VCaP (cell line): ENCODE measurements around the gene KLRC2.
"Not testable (repeated sequence)": the region's sequence is repeated elsewhere in the genome, so short reads cannot be mapped to it uniquely, and the experiment has no call there.

Experiments
- H3K27ac ChIP-seq: fragments of 450-650 bp; 2 replicates; pipeline ENCODE4 v1.5.1; 2017
- TF ChIP-seq, protein P1 (sequence below): fragments of 450-650 bp; conservative IDR thresholded peaks from 2 replicates; pipeline ENCODE4 v1.5.1; 2017; ENCODE audit warnings: mild to moderate bottlenecking, moderate library complexity

Gene KLRC2

DNA sequence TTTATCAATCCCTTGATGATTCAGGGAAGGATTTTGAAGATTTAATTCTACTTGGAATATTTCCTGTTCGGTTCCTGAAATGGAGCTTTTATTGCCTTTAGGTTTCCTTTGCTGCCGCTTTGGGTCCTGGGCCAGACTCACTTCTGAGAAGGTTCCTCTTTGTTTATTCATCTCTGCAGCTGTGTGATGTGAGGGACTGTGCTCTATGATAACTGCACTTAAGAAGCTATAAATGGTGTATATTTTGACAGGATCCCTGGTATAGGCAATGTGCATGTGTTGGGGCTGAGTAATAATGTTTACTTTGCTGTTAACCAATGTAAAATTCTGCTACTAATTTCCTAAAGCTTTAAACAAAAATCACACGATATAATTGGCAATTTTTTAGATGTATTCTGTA lies at the start of gene KLRC2:
Gene KLRC2 (minus strand): TSS at position 195 of the 400 bp plus-strand sequence. CDS start 24 bp downstream, at position 171.
- peak within 1 kb of the TSS; percentile 73 for H3K27ac ChIP-seq

DNA sequence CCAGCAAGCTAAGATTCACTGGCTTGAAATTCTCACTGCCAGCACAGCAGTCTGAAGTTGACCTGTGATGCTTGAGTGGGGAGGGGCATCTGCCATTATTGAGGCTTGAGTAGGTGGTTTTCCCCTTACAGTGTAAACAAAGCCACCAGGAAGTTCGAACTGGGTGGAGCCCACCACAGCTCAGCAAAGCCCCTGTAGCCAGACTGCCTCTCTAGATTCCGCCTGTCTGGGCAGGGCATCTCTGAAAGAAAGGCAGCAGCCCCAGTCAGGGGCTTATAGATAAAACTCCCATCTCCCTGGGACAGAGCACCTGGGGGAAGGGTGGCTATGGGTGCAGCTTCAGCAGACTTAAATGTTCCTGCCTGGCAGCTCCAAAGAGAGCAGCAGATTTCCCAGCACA lies 46.1 kb upstream of the KLRC2 start:
- not testable (repeated sequence) for H3K27ac ChIP-seq

DNA sequence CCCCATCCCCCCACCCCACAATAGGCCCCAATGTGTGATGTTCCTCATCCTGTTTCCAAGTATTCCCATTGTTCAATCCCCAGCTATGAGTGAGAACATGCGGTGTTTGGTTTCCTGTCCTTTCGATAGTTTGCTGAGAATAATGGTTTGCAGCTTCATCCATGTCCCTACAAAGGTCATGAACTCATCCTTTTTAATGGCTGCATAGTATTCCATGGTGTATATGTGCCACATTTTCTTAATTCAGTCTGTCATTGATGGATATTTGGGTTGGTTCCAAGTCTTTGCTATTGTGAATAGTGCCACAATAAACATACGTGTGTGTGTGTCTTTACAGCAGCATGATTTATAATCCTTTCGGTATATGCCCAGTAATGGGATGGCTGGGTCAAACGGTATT lies 37.0 kb upstream of the KLRC2 start:
- H3K27ac ChIP-seq, result not testable (repeated sequence)

DNA sequence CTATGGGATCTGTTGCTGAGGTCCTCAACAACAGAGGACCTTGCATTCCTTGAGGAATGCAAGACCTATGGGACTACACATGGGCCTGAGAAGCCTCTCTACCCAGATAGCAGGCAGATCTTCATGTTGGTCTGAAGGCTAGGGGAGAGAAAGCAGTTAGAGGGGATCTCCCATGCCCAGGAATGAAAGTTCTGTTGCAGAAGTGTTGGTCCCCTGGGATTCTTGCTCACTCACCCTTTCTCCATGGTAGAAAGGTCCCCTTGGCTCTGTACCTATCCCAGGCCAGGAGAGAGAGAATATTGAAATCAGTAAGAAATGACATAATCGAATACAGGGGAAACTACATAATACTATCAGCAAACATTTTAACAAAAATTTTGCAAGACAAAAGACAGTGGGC lies 33.9 kb upstream of the KLRC2 start:
- no peak overlapping the region for H3K27ac ChIP-seq
- TF ChIP-seq, protein P1, sequence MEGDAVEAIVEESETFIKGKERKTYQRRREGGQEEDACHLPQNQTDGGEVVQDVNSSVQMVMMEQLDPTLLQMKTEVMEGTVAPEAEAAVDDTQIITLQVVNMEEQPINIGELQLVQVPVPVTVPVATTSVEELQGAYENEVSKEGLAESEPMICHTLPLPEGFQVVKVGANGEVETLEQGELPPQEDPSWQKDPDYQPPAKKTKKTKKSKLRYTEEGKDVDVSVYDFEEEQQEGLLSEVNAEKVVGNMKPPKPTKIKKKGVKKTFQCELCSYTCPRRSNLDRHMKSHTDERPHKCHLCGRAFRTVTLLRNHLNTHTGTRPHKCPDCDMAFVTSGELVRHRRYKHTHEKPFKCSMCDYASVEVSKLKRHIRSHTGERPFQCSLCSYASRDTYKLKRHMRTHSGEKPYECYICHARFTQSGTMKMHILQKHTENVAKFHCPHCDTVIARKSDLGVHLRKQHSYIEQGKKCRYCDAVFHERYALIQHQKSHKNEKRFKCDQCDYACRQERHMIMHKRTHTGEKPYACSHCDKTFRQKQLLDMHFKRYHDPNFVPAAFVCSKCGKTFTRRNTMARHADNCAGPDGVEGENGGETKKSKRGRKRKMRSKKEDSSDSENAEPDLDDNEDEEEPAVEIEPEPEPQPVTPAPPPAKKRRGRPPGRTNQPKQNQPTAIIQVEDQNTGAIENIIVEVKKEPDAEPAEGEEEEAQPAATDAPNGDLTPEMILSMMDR, result no peak

DNA sequence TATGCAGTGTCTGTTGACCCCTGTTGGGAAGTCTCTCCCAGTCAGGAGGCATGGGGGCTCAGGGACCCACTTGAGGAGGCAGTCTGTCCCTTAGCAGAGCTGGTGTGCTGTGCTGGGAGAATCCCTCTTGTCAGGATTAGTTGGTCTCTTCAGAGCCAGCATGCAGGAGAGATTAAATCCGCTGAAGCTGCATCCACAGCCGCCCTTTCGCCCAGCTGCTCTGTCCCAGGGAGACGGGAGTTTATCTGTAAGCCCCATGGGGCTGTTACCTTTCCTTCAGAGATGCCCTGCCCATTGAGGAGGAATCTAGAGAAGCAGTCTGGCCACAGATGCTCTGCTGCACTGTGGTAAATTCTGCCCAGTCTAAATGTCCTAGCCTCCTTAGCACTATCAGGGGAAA lies 30.5 kb upstream of the KLRC2 start:
- no peak overlapping the region for H3K27ac ChIP-seq
- TF ChIP-seq, protein P1, result no peak

DNA sequence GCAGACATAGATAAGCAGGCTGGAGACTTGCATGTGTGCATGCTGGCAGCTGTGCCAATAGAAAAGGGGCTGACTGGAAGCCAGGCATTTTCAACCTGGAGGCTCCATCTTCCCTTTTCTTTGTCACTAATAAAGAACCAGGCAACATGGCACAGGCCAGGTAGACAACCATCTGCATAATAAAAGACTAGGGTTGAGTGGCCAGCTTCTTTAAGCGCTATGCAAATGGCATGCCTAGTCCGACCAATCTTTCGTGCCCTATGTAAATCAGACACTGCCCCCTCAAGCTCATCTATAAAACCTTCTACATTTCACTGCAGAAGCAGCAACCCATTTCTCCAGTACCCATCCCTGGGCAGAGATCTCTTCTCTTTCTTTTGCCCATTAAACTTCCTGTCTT lies 21.9 kb upstream of the KLRC2 start:
- TF ChIP-seq, protein P1, result no peak
- H3K27ac ChIP-seq, result no peak overlapping the region

DNA sequence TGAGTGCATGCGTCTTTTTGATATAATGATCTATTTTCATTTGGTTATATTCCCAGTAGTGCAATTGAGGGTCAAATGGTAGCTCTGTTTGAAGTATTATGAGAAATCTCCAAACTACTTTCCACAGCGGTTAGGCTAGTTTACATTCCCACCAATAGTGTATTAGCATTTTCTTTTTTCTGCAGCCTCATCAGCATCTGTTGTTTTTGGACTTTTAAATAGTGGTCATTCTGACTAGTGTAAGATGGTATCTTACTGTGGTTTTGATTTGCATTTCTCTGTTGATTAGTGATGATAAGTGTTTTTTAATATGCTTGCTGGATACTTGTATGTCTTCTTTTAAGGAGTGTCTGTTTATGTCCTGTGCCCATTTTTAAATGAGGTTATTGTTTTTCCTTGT lies 21.0 kb upstream of the KLRC2 start:
- no peak overlapping the region for H3K27ac ChIP-seq
- TF ChIP-seq, protein P1, result no peak

DNA sequence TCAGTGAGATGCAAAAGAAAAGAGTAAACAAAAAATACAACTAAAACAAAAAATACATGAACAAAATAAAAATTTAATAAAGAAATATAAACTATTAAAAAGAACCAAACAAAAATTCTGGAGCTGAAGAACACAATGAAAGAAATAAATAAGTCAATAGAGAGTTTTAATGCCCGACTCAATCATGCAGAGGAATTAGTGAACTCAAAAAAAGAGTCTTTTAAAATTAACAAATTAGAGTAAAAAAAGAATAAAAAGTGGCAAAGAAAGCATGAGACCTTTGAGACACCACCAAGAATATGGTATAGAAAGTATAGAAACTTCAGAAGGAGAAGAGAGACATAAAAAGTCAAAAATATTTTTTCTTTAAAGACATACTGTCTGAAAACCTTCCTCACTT lies 20.0 kb upstream of the KLRC2 start:
- no peak overlapping the region for H3K27ac ChIP-seq
- TF ChIP-seq, protein P1, result no peak

DNA sequence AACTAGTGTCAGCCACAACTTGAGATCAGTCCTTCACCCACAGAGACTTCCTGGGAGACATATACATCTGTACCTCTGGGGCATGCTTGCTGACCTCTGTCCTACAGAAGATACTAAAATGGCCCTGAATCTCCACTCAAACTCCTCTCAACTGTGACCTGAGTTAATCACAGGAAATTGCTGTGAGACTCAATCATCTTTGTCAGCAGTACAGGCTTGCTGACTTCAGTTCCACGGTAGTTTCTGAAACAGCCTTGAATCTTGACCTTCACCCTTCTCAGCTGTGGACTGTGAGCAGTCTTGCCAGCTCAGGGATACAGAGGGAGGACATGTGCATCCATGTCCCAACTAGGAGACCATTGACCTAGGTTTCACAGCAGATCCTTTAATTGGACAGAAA lies 18.7 kb upstream of the KLRC2 start:
- H3K27ac ChIP-seq, result no peak overlapping the region
- TF ChIP-seq, protein P1, result no peak

DNA sequence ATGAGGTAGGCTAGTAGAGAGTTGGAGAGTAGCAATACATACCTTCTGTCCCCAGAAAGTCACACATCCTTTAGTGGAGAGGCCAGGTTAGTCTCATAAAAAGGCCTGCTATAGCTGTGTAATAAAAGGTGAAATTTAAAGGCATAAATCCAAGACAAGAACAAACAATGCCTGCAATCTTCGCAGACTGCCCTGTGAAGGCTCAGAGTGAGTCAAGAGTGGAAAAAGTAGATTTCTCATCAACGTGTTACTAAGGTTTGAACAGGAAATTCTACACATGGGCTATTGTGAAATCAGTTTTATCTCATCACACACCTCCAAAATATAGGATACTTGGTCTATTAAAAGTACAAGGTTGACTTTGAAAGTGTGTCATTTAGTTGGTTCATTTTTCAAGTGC lies 17.3 kb upstream of the KLRC2 start, which contains the start of gene KLRC1:
Gene KLRC1 (minus strand): TSS at position 222 of the 400 bp plus-strand sequence. CDS start 2,221 bp downstream, outside the sequence.
- no peak within 1 kb of the TSS for H3K27ac ChIP-seq
- TF ChIP-seq, protein P1, result no peak
